Stimulated activated CD8-positive, alpha-beta memory T cell treated with anti-CD3 and anti-CD28 coated beads, Interleukin-12 subunit alpha, Interleukin-12 subunit beta, amount 100 ng/mL, for 1 hour (primary cell): ENCODE results near the gene TRIM4.

Source experiments
- DNase-seq: peaks from one replicate; pipeline ENCODE4 v3.0.0-alpha.2; 2020; ENCODE audit warnings: low read depth

The TRIM4 gene

GRCh38 chr7:99843808-99844207, 75.5 kb downstream of the TRIM4 start:
- no peak for DNase-seq

- DNase-seq: no peak
Measured at GRCh38 chr7:99842926-99843325, 76.4 kb downstream of the TRIM4 start.
